K562 (cell line): ENCODE data around the gene GLRX2. TPM values are rescaled to one million over a fixed set of nuclear protein-coding genes. Genes with fewer than 3 reads are reported as not detected.

Experiments used
- CC2D1A ChIP-seq: fragments of 450-650 bp; IDR thresholded peaks from 2 replicates; pipeline ENCODE4 v1.6.1; 2017; ENCODE audit warnings: mild to moderate bottlenecking
- MTA1 ChIP-seq: fragments of 450-650 bp; IDR thresholded peaks from 2 replicates; pipeline ENCODE4 v1.6.1; 2017; ENCODE audit warnings: borderline replicate concordance
- NUFIP1 ChIP-seq: fragments of 450-650 bp; IDR thresholded peaks from 2 replicates; pipeline ENCODE4 v1.6.1; 2018; ENCODE audit not compliant: partially characterized antibody
- POLR2G ChIP-seq: fragments of 200-400 bp; formaldehyde crosslinking; IDR thresholded peaks from 2 replicates; pipeline ENCODE4 v1.6.1; 2017; ENCODE audit warnings: low read depth, mild to moderate bottlenecking, antibody characterized with exemption, low read length, moderate library complexity
- RBM25 ChIP-seq: fragments of 200-400 bp; formaldehyde crosslinking; IDR thresholded peaks from 2 replicates; pipeline ENCODE4 v1.6.1; 2018; ENCODE audit warnings: low read length, low read depth, moderate library complexity; ENCODE audit not compliant: severe bottlenecking
- ZNF224 ChIP-seq: sonication (generic); formaldehyde crosslinking; IDR thresholded peaks from 2 replicates; pipeline ENCODE4 v1.8.0; 2022; ENCODE audit warnings: mild to moderate bottlenecking, missing genetic modification reagents
- ZNF695 ChIP-seq: fragments of 450-650 bp; formaldehyde crosslinking; IDR thresholded peaks from 2 replicates; pipeline ENCODE4 v1.4.0; 2020; ENCODE audit warnings: mild to moderate bottlenecking, moderate library complexity
- ZZZ3 ChIP-seq: fragments of 450-650 bp; IDR thresholded peaks from 2 replicates; pipeline ENCODE4 v1.6.1; 2016; ENCODE audit warnings: antibody characterized with exemption, mild to moderate bottlenecking, moderate library complexity
- polyA plus RNA-seq, 8 experiments: library from polyadenylated mRNA; depleted of rRNA in 4 of 8; stranded (reverse) in 5 of 8; unstranded in 3 of 8; fragments of >200 nt; fragmentation: Nextera tagmentation in 2 of 8; fragmentation: Illumina TruSeq in 1 of 8; extraction: Ambion mirVana in 2 of 8; extraction: Trizol in 1 of 8; gene quantifications; 2 replicates each; pipeline versions ENCODE4 v1.2.1 to v1.2.3, GENCODE V29; 2011 to 2014; ENCODE audit warnings: inconsistent platforms in 1 of 8, missing spikeins in 1 of 8
- total RNA-seq, 7 experiments: library from RNA; depleted of rRNA in 6 of 7; stranded (reverse); fragments of >200 nt in 6 of 7; fragmentation: Illumina TruSeq in 2 of 7; extraction: Trizol in 2 of 7; gene quantifications; 2 replicates each; pipeline versions ENCODE4 v1.2.1 to v1.2.3, GENCODE V29; 2011 to 2021; ENCODE audit warnings: low replicate concordance in 1 of 7
- TF ChIP-seq, protein P1 (sequence below): IDR thresholded peaks from 2 replicates; pipeline ENCODE4 v1.6.1; 2011; ENCODE audit not compliant: insufficient read length; ENCODE audit errors: extremely low read depth
- TF ChIP-seq, protein P2 (sequence below), 2 experiments: fragments of 450-650 bp in 1 of 2; sonication (generic) in 1 of 2; formaldehyde crosslinking in 1 of 2; IDR thresholded peaks; 2 replicates each; pipeline versions ENCODE4 v1.7.1 to v1.9.0; 2016 to 2022; ENCODE audit warnings: inconsistent platforms in 1 of 2, mild to moderate bottlenecking in 1 of 2, missing genetic modification reagents in 1 of 2
- TF ChIP-seq, protein P3 (sequence below): fragments of 450-650 bp; IDR thresholded peaks from 2 replicates; pipeline ENCODE4 v1.6.1; 2018; ENCODE audit warnings: mild to moderate bottlenecking, low read depth; ENCODE audit not compliant: partially characterized antibody
- TF ChIP-seq, protein P4 (sequence below): fragments of 250-450 bp; sonication (Bioruptor Pico); IDR thresholded peaks from 2 replicates; pipeline ENCODE4 v1.4.0; 2020; ENCODE audit warnings: mild to moderate bottlenecking
- TF ChIP-seq, protein P5 (sequence below): fragments of 250-450 bp; sonication (Bioruptor Pico); IDR thresholded peaks from 2 replicates; pipeline ENCODE4 v1.8.0; 2021; ENCODE audit warnings: moderate library complexity, mild to moderate bottlenecking, inconsistent platforms

Gene GLRX2
- total and polyA plus RNA-seq, 9 of the 15 experiments (the other 6 are each of a cell fraction or from before 2014, with no cell fraction given) = 13.3 to 82.6 (median 55.1) TPM

DNA sequence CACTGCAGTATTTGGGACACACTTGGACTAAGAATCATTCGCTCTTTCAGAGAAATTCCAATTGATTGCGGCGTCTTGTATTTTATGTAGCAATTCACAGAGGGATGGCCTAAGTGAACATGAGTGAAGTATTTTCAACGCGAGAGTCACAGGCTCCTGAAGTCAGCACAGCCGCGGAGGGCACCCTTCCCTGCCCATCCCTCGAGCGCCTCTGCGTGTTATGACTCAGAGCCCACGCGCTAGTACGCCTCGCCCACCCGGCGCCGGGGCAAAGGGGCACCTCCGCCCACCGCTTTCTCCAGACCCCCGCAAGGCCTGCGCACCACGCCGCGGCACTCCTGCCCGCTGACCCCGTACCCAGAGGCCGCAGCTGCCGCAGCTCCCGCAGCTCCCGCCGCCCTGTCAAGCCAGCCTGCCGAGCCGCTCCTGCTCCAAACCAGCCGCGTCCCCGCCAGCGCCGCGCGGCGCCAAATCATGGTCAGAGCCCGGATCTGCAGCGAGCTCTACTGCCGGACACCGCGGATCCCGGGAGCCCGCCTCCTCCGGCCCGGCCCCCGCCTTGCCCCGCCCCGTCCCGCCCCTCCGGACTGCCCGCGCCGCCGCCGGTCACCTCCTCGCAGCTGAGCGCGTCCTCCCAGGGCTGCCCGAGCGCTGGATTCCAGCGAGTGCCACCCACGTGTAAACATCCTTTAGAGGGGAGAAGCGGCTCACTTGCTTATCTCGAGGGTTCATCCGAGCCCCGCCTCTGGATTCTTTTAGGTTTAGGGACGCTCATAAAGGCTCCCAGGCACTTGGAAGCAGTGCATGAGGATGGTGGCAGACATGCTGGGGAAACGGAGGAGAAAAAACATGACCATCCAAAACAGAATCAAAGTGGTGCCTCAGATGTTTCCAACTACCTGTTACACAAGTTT, at the start of gene GLRX2 (continued):
- TF ChIP-seq, protein P1, sequence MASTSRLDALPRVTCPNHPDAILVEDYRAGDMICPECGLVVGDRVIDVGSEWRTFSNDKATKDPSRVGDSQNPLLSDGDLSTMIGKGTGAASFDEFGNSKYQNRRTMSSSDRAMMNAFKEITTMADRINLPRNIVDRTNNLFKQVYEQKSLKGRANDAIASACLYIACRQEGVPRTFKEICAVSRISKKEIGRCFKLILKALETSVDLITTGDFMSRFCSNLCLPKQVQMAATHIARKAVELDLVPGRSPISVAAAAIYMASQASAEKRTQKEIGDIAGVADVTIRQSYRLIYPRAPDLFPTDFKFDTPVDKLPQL = no peak
- TF ChIP-seq ZNF224 (no peak), ZNF695 (CRISPR knock-in tag) (no peak), POLR2G (peak; percentile 96), NUFIP1 (no peak), ZZZ3 (no peak), MTA1 (no peak; the same call in 1 of the 2 replicates), CC2D1A (no peak), RBM25 (no peak)
- TF ChIP-seq, protein P2, sequence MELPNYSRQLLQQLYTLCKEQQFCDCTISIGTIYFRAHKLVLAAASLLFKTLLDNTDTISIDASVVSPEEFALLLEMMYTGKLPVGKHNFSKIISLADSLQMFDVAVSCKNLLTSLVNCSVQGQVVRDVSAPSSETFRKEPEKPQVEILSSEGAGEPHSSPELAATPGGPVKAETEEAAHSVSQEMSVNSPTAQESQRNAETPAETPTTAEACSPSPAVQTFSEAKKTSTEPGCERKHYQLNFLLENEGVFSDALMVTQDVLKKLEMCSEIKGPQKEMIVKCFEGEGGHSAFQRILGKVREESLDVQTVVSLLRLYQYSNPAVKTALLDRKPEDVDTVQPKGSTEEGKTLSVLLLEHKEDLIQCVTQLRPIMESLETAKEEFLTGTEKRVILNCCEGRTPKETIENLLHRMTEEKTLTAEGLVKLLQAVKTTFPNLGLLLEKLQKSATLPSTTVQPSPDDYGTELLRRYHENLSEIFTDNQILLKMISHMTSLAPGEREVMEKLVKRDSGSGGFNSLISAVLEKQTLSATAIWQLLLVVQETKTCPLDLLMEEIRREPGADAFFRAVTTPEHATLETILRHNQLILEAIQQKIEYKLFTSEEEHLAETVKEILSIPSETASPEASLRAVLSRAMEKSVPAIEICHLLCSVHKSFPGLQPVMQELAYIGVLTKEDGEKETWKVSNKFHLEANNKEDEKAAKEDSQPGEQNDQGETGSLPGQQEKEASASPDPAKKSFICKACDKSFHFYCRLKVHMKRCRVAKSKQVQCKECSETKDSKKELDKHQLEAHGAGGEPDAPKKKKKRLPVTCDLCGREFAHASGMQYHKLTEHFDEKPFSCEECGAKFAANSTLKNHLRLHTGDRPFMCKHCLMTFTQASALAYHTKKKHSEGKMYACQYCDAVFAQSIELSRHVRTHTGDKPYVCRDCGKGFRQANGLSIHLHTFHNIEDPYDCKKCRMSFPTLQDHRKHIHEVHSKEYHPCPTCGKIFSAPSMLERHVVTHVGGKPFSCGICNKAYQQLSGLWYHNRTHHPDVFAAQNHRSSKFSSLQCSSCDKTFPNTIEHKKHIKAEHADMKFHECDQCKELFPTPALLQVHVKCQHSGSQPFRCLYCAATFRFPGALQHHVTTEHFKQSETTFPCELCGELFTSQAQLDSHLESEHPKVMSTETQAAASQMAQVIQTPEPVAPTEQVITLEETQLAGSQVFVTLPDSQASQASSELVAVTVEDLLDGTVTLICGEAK (IDR thresholded peaks at IDR 0.05) = 0 out of 2 replicates have a peak, but pooled peaks have one; percentile 48
- TF ChIP-seq, protein P2 (CRISPR knock-in tag; IDR thresholded peaks at IDR 0.05) = no peak
- TF ChIP-seq, protein P3, sequence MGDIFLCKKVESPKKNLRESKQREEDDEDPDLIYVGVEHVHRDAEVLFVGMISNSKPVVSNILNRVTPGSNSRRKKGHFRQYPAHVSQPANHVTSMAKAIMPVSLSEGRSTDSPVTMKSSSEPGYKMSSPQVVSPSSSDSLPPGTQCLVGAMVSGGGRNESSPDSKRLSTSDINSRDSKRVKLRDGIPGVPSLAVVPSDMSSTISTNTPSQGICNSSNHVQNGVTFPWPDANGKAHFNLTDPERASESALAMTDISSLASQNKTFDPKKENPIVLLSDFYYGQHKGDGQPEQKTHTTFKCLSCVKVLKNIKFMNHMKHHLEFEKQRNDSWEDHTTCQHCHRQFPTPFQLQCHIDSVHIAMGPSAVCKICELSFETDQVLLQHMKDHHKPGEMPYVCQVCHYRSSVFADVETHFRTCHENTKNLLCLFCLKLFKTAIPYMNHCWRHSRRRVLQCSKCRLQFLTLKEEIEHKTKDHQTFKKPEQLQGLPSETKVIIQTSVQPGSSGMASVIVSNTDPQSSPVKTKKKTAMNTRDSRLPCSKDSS = no peak
- TF ChIP-seq, protein P4, sequence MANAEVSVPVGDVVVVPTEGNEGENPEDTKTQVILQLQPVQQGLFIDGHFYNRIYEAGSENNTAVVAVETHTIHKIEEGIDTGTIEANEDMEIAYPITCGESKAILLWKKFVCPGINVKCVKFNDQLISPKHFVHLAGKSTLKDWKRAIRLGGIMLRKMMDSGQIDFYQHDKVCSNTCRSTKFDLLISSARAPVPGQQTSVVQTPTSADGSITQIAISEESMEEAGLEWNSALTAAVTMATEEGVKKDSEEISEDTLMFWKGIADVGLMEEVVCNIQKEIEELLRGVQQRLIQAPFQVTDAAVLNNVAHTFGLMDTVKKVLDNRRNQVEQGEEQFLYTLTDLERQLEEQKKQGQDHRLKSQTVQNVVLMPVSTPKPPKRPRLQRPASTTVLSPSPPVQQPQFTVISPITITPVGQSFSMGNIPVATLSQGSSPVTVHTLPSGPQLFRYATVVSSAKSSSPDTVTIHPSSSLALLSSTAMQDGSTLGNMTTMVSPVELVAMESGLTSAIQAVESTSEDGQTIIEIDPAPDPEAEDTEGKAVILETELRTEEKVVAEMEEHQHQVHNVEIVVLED = no peak; the same call in 1 of the 2 replicates
- TF ChIP-seq, protein P5, sequence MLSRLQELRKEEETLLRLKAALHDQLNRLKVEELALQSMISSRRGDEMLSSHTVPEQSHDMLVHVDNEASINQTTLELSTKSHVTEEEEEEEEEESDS (CRISPR knock-in tag) = no peak
